Lower lobe of right lung (tissue), 2 donors: Measurements from ENCODE around the gene PHRF1. TPM values are rescaled to one million over a fixed set of nuclear protein-coding genes. Genes with fewer than 3 reads are reported as not detected.
A peak's percentile ranks its signal among the peaks of the same experiment; 100 is the strongest.

ENCODE experiments used
- ATAC-seq, 2 donors: fragments of 200-7000 bp; cut with Tn5 transposase; one replicate each; pipeline ENCODE4 v1.9.1; 2020 to 2022; ENCODE audit warnings: mild to moderate bottlenecking in 2 of 2, moderate library complexity in 2 of 2
- DNase-seq: peaks from one replicate; pipeline ENCODE4 v3.0.0-alpha.2; 2020
- H3K27ac ChIP-seq: fragments of 200-600 bp; one replicate; pipeline ENCODE4 v1.8.0; 2022
- H3K27me3 ChIP-seq: fragments of 200-600 bp; one replicate; pipeline ENCODE4 v1.8.0; 2022; ENCODE audit warnings: low read depth
- H3K36me3 ChIP-seq: fragments of 200-600 bp; one replicate; pipeline ENCODE4 v1.8.0; 2022; ENCODE audit warnings: mild to moderate bottlenecking
- H3K4me1 ChIP-seq: fragments of 200-600 bp; one replicate; pipeline ENCODE4 v1.8.0; 2022
- H3K4me3 ChIP-seq: fragments of 200-600 bp; one replicate; pipeline ENCODE4 v1.8.0; 2022; ENCODE audit warnings: mild to moderate bottlenecking
- H3K9me3 ChIP-seq: fragments of 200-600 bp; one replicate; pipeline ENCODE4 v1.8.0; 2022
- CTCF ChIP-seq: fragments of 200-600 bp; IDR thresholded peaks from one replicate; pipeline ENCODE4 v1.8.0; 2022; ENCODE audit warnings: antibody characterized with exemption, mild to moderate bottlenecking
- intact Hi-C: fragments of 100-400 bp; cut with DNase I; formaldehyde crosslinking; loops from one replicate; pipeline ENCODE4 v1.11.0; 2022
- total RNA-seq: library from RNA; stranded (reverse); fragmentation: NEBNext Ultra II Directional; extraction: Animal tissue kit (Norgen Biotek cat#: 25700); gene quantifications from one replicate; pipeline ENCODE4 v1.2.1, GENCODE V29; 2021
- donor health status: DM: no; HTN: yes; CAD: no; lungs with severe emphysema.

The PHRF1 gene
- total RNA-seq, 1 donor from 2014 or later, result 31.5 TPM

- intact Hi-C loops, result no loop called here
- ATAC-seq (no peak), DNase-seq (no peak)
- H3K4me1 ChIP-seq, result peaks cover 34% of the 10 kb centered on the region
- H3K9me3 ChIP-seq, result no peaks in the 10 kb centered on the region
- H3K27me3 ChIP-seq, result no peaks in the 10 kb centered on the region
- H3K4me3 ChIP-seq, result no peak overlapping the region
- H3K36me3 ChIP-seq, result peaks cover 78% of the 10 kb centered on the region
- TF ChIP-seq CTCF, result no peak
- no peak overlapping the region for H3K27ac ChIP-seq
Observed at GRCh38 chr11:612201-612960, 36.1 kb downstream of the PHRF1 start.

GRCh38 chr11:612961-613300 lies 36.7 kb downstream of the PHRF1 start:
- peaks cover 73% of the 10 kb centered on the region for H3K36me3 ChIP-seq
- peak overlapping the region; percentile 56 for H3K27ac ChIP-seq
- no peak for ATAC-seq
- TF ChIP-seq CTCF, result no peak
- no peak for DNase-seq
- H3K27me3 ChIP-seq, result no peaks in the 10 kb centered on the region
- intact Hi-C loops, result no loop called here
- H3K4me1 ChIP-seq, result peaks cover 34% of the 10 kb centered on the region
- H3K9me3 ChIP-seq, result no peaks in the 10 kb centered on the region
- no peak overlapping the region for H3K4me3 ChIP-seq

- DNase-seq, result peak; percentile 89
- Histone ChIP-seq H3K27ac (peak overlapping the region; percentile 97), H3K4me1 (peaks cover 34% of the 10 kb centered on the region), H3K27me3 (no peaks in the 10 kb centered on the region), H3K9me3 (no peaks in the 10 kb centered on the region), H3K36me3 (peaks cover 67% of the 10 kb centered on the region), H3K4me3 (peak overlapping the region; percentile 82)
- peak; percentile 26 to 28 for ATAC-seq
- intact Hi-C loops, result no loop called here
- no peak for TF ChIP-seq CTCF
Observed at GRCh38 chr11:613369-613968, 37.2 kb downstream of the PHRF1 start.

GRCh38 chr11:614021-614622 lies 37.9 kb downstream of the PHRF1 start:
- peak overlapping the region; percentile 82 for H3K4me3 ChIP-seq
- H3K36me3 ChIP-seq, result peaks cover 61% of the 10 kb centered on the region
- H3K9me3 ChIP-seq, result no peaks in the 10 kb centered on the region
- intact Hi-C loops, result no loop called here
- H3K27me3 ChIP-seq, result no peaks in the 10 kb centered on the region
- peaks cover 34% of the 10 kb centered on the region for H3K4me1 ChIP-seq
- peak overlapping the region; percentile 97 for H3K27ac ChIP-seq
- ATAC-seq, result no peak
- DNase-seq, result no peak
- TF ChIP-seq CTCF, result no peak

- H3K4me3 ChIP-seq, result peak overlapping the region; percentile 82
- intact Hi-C loops, result no loop called here
- peaks cover 34% of the 10 kb centered on the region for H3K4me1 ChIP-seq
- TF ChIP-seq CTCF, result no peak
- ATAC-seq, result peak; percentile 1 to 2
- peak overlapping the region; percentile 97 for H3K27ac ChIP-seq
- no peaks in the 10 kb centered on the region for H3K9me3 ChIP-seq
- peaks cover 53% of the 10 kb centered on the region for H3K36me3 ChIP-seq
- no peak for DNase-seq
- H3K27me3 ChIP-seq, result no peaks in the 10 kb centered on the region
Observed at GRCh38 chr11:614623-615503, 38.6 kb downstream of the PHRF1 start.
